Central memory CD8-positive, alpha-beta T cell (primary cell): ENCODE measurements around the gene DNAH1.
A peak's percentile ranks its signal among the peaks of the same experiment; 100 is the strongest.

Source experiments
- ATAC-seq: fragments of 150-1000 bp; cut with Tn5 transposase; replicated peaks from 2 replicates; pipeline ENCODE4 v1.10.0; 2022; ENCODE audit warnings: mild to moderate bottlenecking, moderate FRiP score, moderate number of reproducible peaks; ENCODE audit not compliant: poor library complexity, severe bottlenecking; ENCODE audit errors: extremely low read depth
- DNase-seq, 2 donors: peaks; one replicate each; pipeline ENCODE4 v3.0.0; 2021; ENCODE audit warnings: low spot score in 2 of 2
- H3K27ac Mint-ChIP-seq: one replicate; pipeline ENCODE4 v1.8.0; 2022; ENCODE audit warnings: low read depth, mild to moderate bottlenecking, moderate library complexity, mixed read lengths
- H3K27me3 Mint-ChIP-seq: one replicate; pipeline ENCODE4 v1.8.0; 2022; ENCODE audit warnings: mixed read lengths
- H3K36me3 Mint-ChIP-seq: one replicate; pipeline ENCODE4 v1.8.0; 2022; ENCODE audit warnings: mild to moderate bottlenecking, moderate library complexity, mixed read lengths; ENCODE audit not compliant: insufficient read depth
- H3K4me1 Mint-ChIP-seq: one replicate; pipeline ENCODE4 v1.8.0; 2022; ENCODE audit warnings: mixed read lengths
- H3K4me3 Mint-ChIP-seq: one replicate; pipeline ENCODE4 v1.8.0; 2022; ENCODE audit warnings: mild to moderate bottlenecking, moderate library complexity, mixed read lengths
- H3K9me3 Mint-ChIP-seq: one replicate; pipeline ENCODE4 v1.8.0; 2022; ENCODE audit warnings: mixed read lengths

Gene DNAH1

GRCh38 chr3:52294320-52295150 is 21.6 kb upstream of the DNAH1 start:
- Mint-ChIP-seq H3K4me1 (peaks cover 26% of the 10 kb centered on the region), H3K4me3 (no peak overlapping the region), H3K9me3 (no peaks in the 10 kb centered on the region), H3K27ac (no peak overlapping the region), H3K27me3 (no peaks in the 10 kb centered on the region), H3K36me3 (peaks cover 14% of the 10 kb centered on the region)
- DNase-seq (no peak), ATAC-seq (no peak)

GRCh38 chr3:52295671-52296208 is 20.4 kb upstream of the DNAH1 start:
- H3K4me1 Mint-ChIP-seq = peaks cover 31% of the 10 kb centered on the region
- H3K27ac Mint-ChIP-seq = no peak overlapping the region
- no peaks in the 10 kb centered on the region for H3K27me3 Mint-ChIP-seq
- no peak for ATAC-seq
- no peak overlapping the region for H3K4me3 Mint-ChIP-seq
- no peak for DNase-seq
- H3K36me3 Mint-ChIP-seq = peaks cover 11% of the 10 kb centered on the region
- no peaks in the 10 kb centered on the region for H3K9me3 Mint-ChIP-seq

GRCh38 chr3:52297242-52298148 is 18.6 kb upstream of the DNAH1 start:
- H3K9me3 Mint-ChIP-seq = no peaks in the 10 kb centered on the region
- peaks cover 21% of the 10 kb centered on the region for H3K4me1 Mint-ChIP-seq
- no peak overlapping the region for H3K27ac Mint-ChIP-seq
- H3K36me3 Mint-ChIP-seq = peaks cover 10% of the 10 kb centered on the region
- no peak for DNase-seq
- no peak overlapping the region for H3K4me3 Mint-ChIP-seq
- H3K27me3 Mint-ChIP-seq = no peaks in the 10 kb centered on the region
- ATAC-seq = no peak

GRCh38 chr3:52298149-52299098 is 17.7 kb upstream of the DNAH1 start:
- Mint-ChIP-seq H3K27me3 (no peaks in the 10 kb centered on the region), H3K36me3 (peaks cover 8% of the 10 kb centered on the region), H3K4me3 (no peak overlapping the region), H3K9me3 (no peaks in the 10 kb centered on the region), H3K27ac (no peak overlapping the region), H3K4me1 (peaks cover 26% of the 10 kb centered on the region)
- DNase-seq (no peak), ATAC-seq (no peak)

GRCh38 chr3:52299247-52299878 is 16.8 kb upstream of the DNAH1 start:
- H3K27me3 Mint-ChIP-seq = no peaks in the 10 kb centered on the region
- H3K9me3 Mint-ChIP-seq = no peaks in the 10 kb centered on the region
- H3K4me3 Mint-ChIP-seq = no peak overlapping the region
- no peak for DNase-seq
- no peak for ATAC-seq
- peaks cover 9% of the 10 kb centered on the region for H3K36me3 Mint-ChIP-seq
- H3K4me1 Mint-ChIP-seq = peaks cover 26% of the 10 kb centered on the region
- peak overlapping the region; percentile 76 for H3K27ac Mint-ChIP-seq

GRCh38 chr3:52299879-52300611 is 16.1 kb upstream of the DNAH1 start:
- no peak for DNase-seq
- peak overlapping the region; percentile 76 for H3K27ac Mint-ChIP-seq
- no peak for ATAC-seq
- H3K4me3 Mint-ChIP-seq = no peak overlapping the region
- H3K9me3 Mint-ChIP-seq = no peaks in the 10 kb centered on the region
- no peaks in the 10 kb centered on the region for H3K27me3 Mint-ChIP-seq
- peaks cover 26% of the 10 kb centered on the region for H3K4me1 Mint-ChIP-seq
- H3K36me3 Mint-ChIP-seq = peaks cover 8% of the 10 kb centered on the region

GRCh38 chr3:52302426-52303145 is 13.5 kb upstream of the DNAH1 start:
- Mint-ChIP-seq H3K36me3 (peaks cover 5% of the 10 kb centered on the region), H3K9me3 (no peaks in the 10 kb centered on the region), H3K4me3 (no peak overlapping the region), H3K27ac (no peak overlapping the region), H3K4me1 (peaks cover 35% of the 10 kb centered on the region), H3K27me3 (no peaks in the 10 kb centered on the region)
- no peak for ATAC-seq
- no peak for DNase-seq

- peaks cover 48% of the 10 kb centered on the region for H3K4me1 Mint-ChIP-seq
- no peaks in the 10 kb centered on the region for H3K27me3 Mint-ChIP-seq
- H3K4me3 Mint-ChIP-seq = no peak overlapping the region
- H3K27ac Mint-ChIP-seq = peak overlapping the region; percentile 74
- DNase-seq = no peak
- ATAC-seq = no peak
- H3K36me3 Mint-ChIP-seq = peaks cover 7% of the 10 kb centered on the region
- no peaks in the 10 kb centered on the region for H3K9me3 Mint-ChIP-seq
Measured at GRCh38 chr3:52303811-52304210, 12.3 kb upstream of the DNAH1 start.

DNA sequence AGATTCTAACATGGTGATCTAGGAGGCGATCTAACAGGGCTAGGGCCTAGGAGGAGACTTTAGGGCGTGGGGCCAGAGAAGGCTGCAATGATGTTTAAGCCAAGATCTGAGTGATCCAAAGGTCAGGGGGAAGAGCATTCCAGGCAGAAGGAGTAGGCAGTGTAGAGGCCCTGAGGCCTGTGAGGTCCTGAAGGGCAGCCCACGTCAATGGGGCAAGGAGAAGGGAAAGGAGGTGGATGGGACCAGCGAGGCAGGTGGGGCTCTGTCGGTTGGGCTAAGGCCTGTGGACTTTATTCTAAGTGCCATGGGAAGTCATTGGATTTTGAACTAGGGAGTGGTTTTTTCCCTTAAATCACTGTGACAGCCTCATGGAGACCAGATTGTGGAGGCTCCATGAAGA is 10.2 kb upstream of the DNAH1 start:
- DNase-seq = no peak
- Mint-ChIP-seq H3K4me3 (no peak overlapping the region), H3K27me3 (no peaks in the 10 kb centered on the region), H3K9me3 (no peaks in the 10 kb centered on the region), H3K36me3 (peaks cover 10% of the 10 kb centered on the region), H3K27ac (peak overlapping the region; percentile 74), H3K4me1 (peaks cover 52% of the 10 kb centered on the region)
- ATAC-seq = no peak

- no peak overlapping the region for H3K4me3 Mint-ChIP-seq
- ATAC-seq (no peak), DNase-seq (no peak)
- H3K27ac Mint-ChIP-seq = peak overlapping the region; percentile 74
- peaks cover 13% of the 10 kb centered on the region for H3K36me3 Mint-ChIP-seq
- no peaks in the 10 kb centered on the region for H3K27me3 Mint-ChIP-seq
- H3K4me1 Mint-ChIP-seq = peaks cover 56% of the 10 kb centered on the region
- H3K9me3 Mint-ChIP-seq = no peaks in the 10 kb centered on the region
Measured at GRCh38 chr3:52306978-52307377, 9.1 kb upstream of the DNAH1 start.

GRCh38 chr3:52308308-52308707 is 7.8 kb upstream of the DNAH1 start:
- H3K36me3 Mint-ChIP-seq = peaks cover 11% of the 10 kb centered on the region
- H3K4me1 Mint-ChIP-seq = peaks cover 55% of the 10 kb centered on the region
- H3K27ac Mint-ChIP-seq = peak overlapping the region; percentile 74
- DNase-seq (no peak), ATAC-seq (no peak)
- no peaks in the 10 kb centered on the region for H3K27me3 Mint-ChIP-seq
- no peaks in the 10 kb centered on the region for H3K9me3 Mint-ChIP-seq
- no peak overlapping the region for H3K4me3 Mint-ChIP-seq
